HG03108 (cell line): ENCODE results near the gene MAP1B.

Source experiments
- ATAC-seq: cut with Tn5 transposase; IDR thresholded peaks from one replicate; pipeline ENCODE4 v1.9.1; 2021; ENCODE audit warnings: moderate library complexity; ENCODE audit not compliant: unreplicated experiment

Gene MAP1B

GRCh38 chr5:72244862-72245371 lies 137.6 kb downstream of the MAP1B start:
- peak; percentile 92 for ATAC-seq

GRCh38 chr5:72245546-72245945 lies 138.3 kb downstream of the MAP1B start:
- ATAC-seq: no peak

GRCh38 chr5:72245951-72246532 lies 138.8 kb downstream of the MAP1B start:
- no peak for ATAC-seq

GRCh38 chr5:72246954-72247442 lies 139.7 kb downstream of the MAP1B start:
- no peak for ATAC-seq

- no peak for ATAC-seq
These were observed 141.2 kb downstream of the MAP1B start for GRCh38 chr5:72248410-72248981.

- no peak for ATAC-seq
These were observed 144.1 kb downstream of the MAP1B start for GRCh38 chr5:72251386-72251785.

GRCh38 chr5:72252008-72252407 lies 144.7 kb downstream of the MAP1B start:
- ATAC-seq: no peak

GRCh38 chr5:72252574-72253155 lies 145.4 kb downstream of the MAP1B start:
- no peak for ATAC-seq

- ATAC-seq: no peak
These were observed 148.0 kb downstream of the MAP1B start for GRCh38 chr5:72255237-72255636.

GRCh38 chr5:72255670-72256069 lies 148.4 kb downstream of the MAP1B start:
- ATAC-seq: no peak

GRCh38 chr5:72256536-72256935 lies 149.3 kb downstream of the MAP1B start:
- ATAC-seq: no peak
